Gastroesophageal sphincter (tissue), 4 donors: Measurements from ENCODE around the gene ADAMTS9. TPM values are rescaled to one million over a fixed set of nuclear protein-coding genes. Genes with fewer than 3 reads are reported as not detected.

Experiments
- ATAC-seq: fragments of 150-250 bp; one replicate; pipeline ENCODE4 v1.9.1; 2016; ENCODE audit warnings: mild to moderate bottlenecking, moderate library complexity
- H3K27ac ChIP-seq, 4 donors: fragments of 200-600 bp; sonication (generic) in 3 of 4; 1 replicate in 3 of 4; 2 replicates in 1 of 4; pipeline ENCODE4 v1.5.1; 2016 to 2019
- H3K27me3 ChIP-seq: fragments of 200-600 bp; sonication (generic); one replicate; pipeline ENCODE4 v1.5.1; 2019
- H3K36me3 ChIP-seq, 2 donors: fragments of 200-600 bp; sonication (generic); one replicate each; pipeline ENCODE4 v1.5.1; 2019; ENCODE audit warnings: control low read depth in 1 of 2
- H3K4me1 ChIP-seq, 3 donors: fragments of 200-600 bp; sonication (generic); 1 replicate in 2 of 3; 2 replicates in 1 of 3; pipeline ENCODE4 v1.5.1; 2016 to 2019; ENCODE audit warnings: control low read depth in 2 of 3
- H3K4me3 ChIP-seq, 2 donors: fragments of 200-600 bp; sonication (generic); one replicate each; pipeline ENCODE4 v1.5.1; 2019; ENCODE audit warnings: mild to moderate bottlenecking in 1 of 2, moderate library complexity in 1 of 2
- H3K9me3 ChIP-seq, 3 donors: fragments of 200-600 bp; sonication (generic); one replicate each; pipeline ENCODE4 v1.5.1; 2017 to 2019; ENCODE audit warnings: control low read depth in 2 of 3
- EP300 ChIP-seq: sonication (generic); formaldehyde crosslinking; IDR thresholded peaks from one replicate; pipeline ENCODE4 v1.6.1; 2017; ENCODE audit warnings: antibody characterized with exemption, mild to moderate bottlenecking
- POLR2A ChIP-seq, 2 donors: fragments of 450-650 bp; IDR thresholded peaks; one replicate each; pipeline ENCODE4 v1.6.1; 2017; ENCODE audit warnings: antibody characterized with exemption in 2 of 2, mild to moderate bottlenecking in 2 of 2, moderate library complexity in 1 of 2
- POLR2AphosphoS5 ChIP-seq: sonication (generic); formaldehyde crosslinking; IDR thresholded peaks from one replicate; pipeline ENCODE4 v1.6.1; 2017; ENCODE audit warnings: antibody characterized with exemption
- WGBS, 2 donors: methylation state at CpG; one replicate each; pipeline ENCODE4 v1.1.5; 2018; ENCODE audit warnings: low coverage in 1 of 2; 5-methylcytosine and 5-hydroxymethylcytosine counted together
- total RNA-seq, 4 donors: library from RNA; depleted of rRNA; stranded (reverse); fragments of >200 nt; gene quantifications; one replicate each; pipeline ENCODE4 v1.1.0, GENCODE V29; 2016
- TF ChIP-seq, protein P1 (sequence below), 4 experiments: fragments of 200-600 bp in 2 of 4; fragments of 450-650 bp in 2 of 4; sonication (generic) in 1 of 4; IDR thresholded peaks; one replicate each; pipeline ENCODE4 v1.5.1; 2017 to 2019; ENCODE audit warnings: antibody characterized with exemption in 4 of 4, mild to moderate bottlenecking in 2 of 4, moderate library complexity in 2 of 4

ADAMTS9 gene
- total RNA-seq, 4 donors from 2014 or later = 30.7 to 102 (median 48.3) TPM

DNA sequence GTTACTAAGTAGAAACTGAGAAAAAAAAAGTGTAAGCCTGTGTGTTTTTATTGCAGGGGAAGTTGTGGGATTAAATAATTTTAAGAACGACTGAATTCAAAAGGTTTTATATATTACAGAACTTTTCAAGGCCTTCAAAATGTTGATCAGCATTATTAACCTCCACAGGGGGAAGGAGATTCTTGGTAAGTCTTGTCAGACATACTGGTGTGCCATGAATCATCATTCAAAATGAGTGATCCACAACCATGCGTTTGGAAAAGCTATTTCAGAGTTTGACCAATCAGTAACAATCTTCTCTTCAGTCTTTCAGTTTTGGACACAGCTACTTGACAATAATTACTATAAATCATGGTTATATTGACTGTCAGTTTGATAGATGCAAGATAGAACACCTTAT, 70.2 kb downstream of the ADAMTS9 start:
- H3K36me3 ChIP-seq = peaks cover 0 to 32% of the 10 kb centered on the region in 2 donors
- WGBS, 2 donors = 76 to 89% methylated on average over 2 of the region's 2 CpGs

DNA sequence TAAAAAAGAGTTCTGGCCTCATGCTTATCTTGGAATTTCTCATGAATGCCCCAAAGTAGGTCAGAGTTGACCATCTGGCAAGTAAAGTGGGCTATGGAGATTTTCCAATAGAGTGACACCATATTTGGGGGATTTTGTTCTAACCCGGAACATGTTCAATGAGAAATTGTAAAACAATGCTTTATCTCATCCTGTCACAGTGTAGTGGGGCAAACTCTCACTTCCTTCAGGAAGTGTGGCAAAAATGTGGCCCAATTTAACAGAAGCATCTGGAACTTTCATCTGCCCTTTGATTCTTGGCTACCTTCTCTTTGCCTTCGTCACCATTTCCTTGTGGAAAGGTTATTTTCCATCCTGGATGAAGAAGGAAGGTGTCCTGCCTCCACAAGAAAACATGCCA, 70.8 kb downstream of the ADAMTS9 start:
- peaks cover 6 to 28% (median 10%) of the 10 kb centered on the region in 3 donors for H3K4me1 ChIP-seq
- H3K36me3 ChIP-seq = peaks cover 0 to 25% of the 10 kb centered on the region in 2 donors
- TF ChIP-seq, protein P1, sequence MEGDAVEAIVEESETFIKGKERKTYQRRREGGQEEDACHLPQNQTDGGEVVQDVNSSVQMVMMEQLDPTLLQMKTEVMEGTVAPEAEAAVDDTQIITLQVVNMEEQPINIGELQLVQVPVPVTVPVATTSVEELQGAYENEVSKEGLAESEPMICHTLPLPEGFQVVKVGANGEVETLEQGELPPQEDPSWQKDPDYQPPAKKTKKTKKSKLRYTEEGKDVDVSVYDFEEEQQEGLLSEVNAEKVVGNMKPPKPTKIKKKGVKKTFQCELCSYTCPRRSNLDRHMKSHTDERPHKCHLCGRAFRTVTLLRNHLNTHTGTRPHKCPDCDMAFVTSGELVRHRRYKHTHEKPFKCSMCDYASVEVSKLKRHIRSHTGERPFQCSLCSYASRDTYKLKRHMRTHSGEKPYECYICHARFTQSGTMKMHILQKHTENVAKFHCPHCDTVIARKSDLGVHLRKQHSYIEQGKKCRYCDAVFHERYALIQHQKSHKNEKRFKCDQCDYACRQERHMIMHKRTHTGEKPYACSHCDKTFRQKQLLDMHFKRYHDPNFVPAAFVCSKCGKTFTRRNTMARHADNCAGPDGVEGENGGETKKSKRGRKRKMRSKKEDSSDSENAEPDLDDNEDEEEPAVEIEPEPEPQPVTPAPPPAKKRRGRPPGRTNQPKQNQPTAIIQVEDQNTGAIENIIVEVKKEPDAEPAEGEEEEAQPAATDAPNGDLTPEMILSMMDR (IDR thresholded peaks at IDR 0.05) = no peak
- no peak for TF ChIP-seq POLR2A (IDR thresholded peaks at IDR 0.05)
- no peak for TF ChIP-seq EP300
- peak; percentile 57 for TF ChIP-seq POLR2AphosphoS5
- H3K27me3 ChIP-seq = no peaks in the 10 kb centered on the region
- WGBS, 2 donors = 77% methylated on average over 2 of the region's 2 CpGs; no CpG with 5 or more reads in 1 of the 2 donors
- no peak overlapping the region for H3K4me3 ChIP-seq
- ATAC-seq = peak; percentile 54
- peak overlapping the region in 1 of 4 donors; percentile 36 for H3K27ac ChIP-seq
- no peaks in the 10 kb centered on the region for H3K9me3 ChIP-seq

More for the DNA sequence above, 70.2 kb downstream of the ADAMTS9 start:
- peaks cover 6 to 21% (median 6%) of the 10 kb centered on the region in 3 donors for H3K4me1 ChIP-seq
- no peaks in the 10 kb centered on the region for H3K9me3 ChIP-seq
- no peak overlapping the region for H3K4me3 ChIP-seq
- ATAC-seq = no peak
- TF ChIP-seq, protein P1 (IDR thresholded peaks at IDR 0.05) = no peak
- no peak for TF ChIP-seq POLR2A (IDR thresholded peaks at IDR 0.05)
- TF ChIP-seq POLR2AphosphoS5 = no peak
- TF ChIP-seq EP300 = no peak
- H3K27ac ChIP-seq = peak overlapping the region in 1 of 4 donors; percentile 36
- H3K27me3 ChIP-seq = no peaks in the 10 kb centered on the region

GRCh38 chr3:64612916-64613526, 74.8 kb downstream of the ADAMTS9 start:
- peak overlapping the region; percentile 69 to 95 (median 87) for H3K27ac ChIP-seq
- H3K36me3 ChIP-seq = peaks cover 0 to 6% of the 10 kb centered on the region in 2 donors
- no peaks in the 10 kb centered on the region for H3K9me3 ChIP-seq
- peak overlapping the region in 1 of 2 donors; percentile 9 for H3K4me3 ChIP-seq
- WGBS, 2 donors = 38 to 50% methylated on average over 7 to 10 of the region's 11 CpGs
- no peak for TF ChIP-seq POLR2A (IDR thresholded peaks at IDR 0.05)
- no peak for TF ChIP-seq EP300
- TF ChIP-seq POLR2AphosphoS5 = no peak
- TF ChIP-seq, protein P1 (IDR thresholded peaks at IDR 0.05) = no peak
- no peak for ATAC-seq
- H3K27me3 ChIP-seq = no peaks in the 10 kb centered on the region
- H3K4me1 ChIP-seq = peaks cover 6 to 36% (median 10%) of the 10 kb centered on the region in 3 donors

- H3K4me3 ChIP-seq = peak overlapping the region in 1 of 2 donors; percentile 9
- H3K36me3 ChIP-seq = peaks cover 0 to 6% of the 10 kb centered on the region in 2 donors
- TF ChIP-seq EP300 (peak; percentile 51), POLR2A (IDR thresholded peaks at IDR 0.05) (no peak), POLR2AphosphoS5 (peak; percentile 94)
- TF ChIP-seq, protein P1 (IDR thresholded peaks at IDR 0.05) = no peak
- peak; percentile 96 for ATAC-seq
- peak overlapping the region; percentile 69 to 95 (median 87) for H3K27ac ChIP-seq
- no peaks in the 10 kb centered on the region for H3K9me3 ChIP-seq
- H3K27me3 ChIP-seq = no peaks in the 10 kb centered on the region
- H3K4me1 ChIP-seq = peaks cover 6 to 36% (median 10%) of the 10 kb centered on the region in 3 donors
- 30 to 40% methylated on average over 4 of the region's 4 CpGs for WGBS, 2 donors
Observed at GRCh38 chr3:64612082-64612860, 75.5 kb downstream of the ADAMTS9 start.
